SK-N-MC (cell line): ENCODE measurements around the gene MYCBP2.

Experiments
- EZH2 ChIP-seq: fragments of 200-600 bp; sonication (generic); IDR thresholded peaks from one replicate; pipeline ENCODE4 v1.6.1; 2017; ENCODE audit warnings: antibody characterized with exemption
- POLR2AphosphoS5 ChIP-seq: IDR thresholded peaks from 2 replicates; pipeline ENCODE4 v1.6.1; 2012; ENCODE audit warnings: mild to moderate bottlenecking, low read depth, low read length, borderline replicate concordance

- TF ChIP-seq EZH2 (no peak), POLR2AphosphoS5 (no peak)
These were observed 10.5 kb downstream of the MYCBP2 start for GRCh38 chr13:77316430-77316829.
